Peyer's patch (tissue), 4 donors: ENCODE results near the gene USP9X. TPM values are rescaled to one million over a fixed set of nuclear protein-coding genes. Genes with fewer than 3 reads are reported as not detected.

ENCODE experiments used
- DNase-seq, 3 donors: peaks; one replicate each; pipeline ENCODE4 v3.0.0-alpha.2; 2017 to 2019
- H3K27ac ChIP-seq, 4 donors: fragments of 200-600 bp; sonication (generic); one replicate each; pipeline ENCODE4 v1.5.1; 2016 to 2019
- H3K27me3 ChIP-seq, 2 donors: fragments of 200-600 bp; sonication (generic); one replicate each; pipeline ENCODE4 v1.5.1; 2019
- H3K36me3 ChIP-seq, 3 donors: fragments of 200-600 bp; sonication (generic); one replicate each; pipeline ENCODE4 v1.5.1; 2016 to 2019
- H3K4me1 ChIP-seq, 4 donors: fragments of 200-600 bp; sonication (generic); one replicate each; pipeline ENCODE4 v1.5.1; 2016 to 2019
- H3K4me3 ChIP-seq, 4 donors: fragments of 200-600 bp; sonication (generic); 1 replicate in 3 of 4; 2 replicates in 1 of 4; pipeline ENCODE4 v1.5.1; 2016 to 2019; ENCODE audit warnings: mild to moderate bottlenecking in 1 of 4
- H3K9me3 ChIP-seq, 4 donors: fragments of 200-600 bp; sonication (generic); one replicate each; pipeline ENCODE4 v1.5.1; 2016 to 2019; ENCODE audit warnings: mild to moderate bottlenecking in 1 of 4
- CTCF ChIP-seq, 6 experiments: fragments of 450-650 bp in 4 of 6; fragments of 200-600 bp in 2 of 6; sonication (generic) in 1 of 6; IDR thresholded peaks; one replicate each; pipeline ENCODE4 v1.5.1; 2017 to 2019; ENCODE audit warnings: antibody characterized with exemption in 6 of 6, mild to moderate bottlenecking in 3 of 6, moderate library complexity in 1 of 6
- POLR2A ChIP-seq, 2 donors: fragments of 450-650 bp; IDR thresholded peaks; one replicate each; pipeline ENCODE4 v1.5.1; 2017; ENCODE audit warnings: antibody characterized with exemption in 2 of 2, mild to moderate bottlenecking in 2 of 2, moderate library complexity in 2 of 2
- total RNA-seq, 4 donors: library from RNA; depleted of rRNA; stranded (reverse); fragments of >200 nt; gene quantifications; one replicate each; pipeline ENCODE4 v1.1.0, GENCODE V29; 2016

USP9X gene
- total RNA-seq, 4 donors from 2014 or later = 75.9 to 114 (median 102) TPM

- Histone ChIP-seq H3K36me3 (no peaks in the 10 kb centered on the region), H3K27ac (peak overlapping the region; percentile 12 to 100 (median 65)), H3K9me3 (no peaks in the 10 kb centered on the region), H3K4me1 (peaks cover 0 to 17% (median 5%) of the 10 kb centered on the region in 4 donors), H3K27me3 (no peaks in the 10 kb centered on the region), H3K4me3 (peak overlapping the region; percentile 71 to 91 (median 82))
- TF ChIP-seq CTCF (IDR thresholded peaks at IDR 0.05) (no peak), POLR2A (IDR thresholded peaks at IDR 0.05) (no peak)
- DNase-seq = no peak
Measured at GRCh38 chrX:41087201-41087600, 2.0 kb downstream of the USP9X start.

GRCh38 chrX:41090568-41091238 lies 5.5 kb downstream of the USP9X start:
- H3K4me3 ChIP-seq = no peak overlapping the region

GRCh38 chrX:41092776-41093175 lies 7.5 kb downstream of the USP9X start:
- no peak for DNase-seq
- Histone ChIP-seq H3K9me3 (no peaks in the 10 kb centered on the region), H3K4me3 (no peak overlapping the region), H3K36me3 (no peaks in the 10 kb centered on the region), H3K4me1 (peaks cover 0 to 39% (median 5%) of the 10 kb centered on the region in 4 donors), H3K27me3 (no peaks in the 10 kb centered on the region), H3K27ac (no peak overlapping the region)
- TF ChIP-seq CTCF (IDR thresholded peaks at IDR 0.05) (no peak), POLR2A (IDR thresholded peaks at IDR 0.05) (no peak)

More at GRCh38 chrX:41090568-41091238, 5.5 kb downstream of the USP9X start:
- H3K4me1 ChIP-seq = peaks cover 0 to 37% (median 5%) of the 10 kb centered on the region in 4 donors
- no peaks in the 10 kb centered on the region for H3K27me3 ChIP-seq
- DNase-seq = no peak
- no peak overlapping the region for H3K27ac ChIP-seq
- TF ChIP-seq POLR2A (IDR thresholded peaks at IDR 0.05) = no peak
- no peak for TF ChIP-seq CTCF (IDR thresholded peaks at IDR 0.05)
- H3K9me3 ChIP-seq = no peaks in the 10 kb centered on the region
- no peaks in the 10 kb centered on the region for H3K36me3 ChIP-seq

GRCh38 chrX:41095174-41095573 lies 9.9 kb downstream of the USP9X start:
- H3K27me3 ChIP-seq = no peaks in the 10 kb centered on the region
- no peak for DNase-seq
- peaks cover 0 to 33% (median 2%) of the 10 kb centered on the region in 4 donors for H3K4me1 ChIP-seq
- no peak overlapping the region for H3K27ac ChIP-seq
- H3K4me3 ChIP-seq = no peak overlapping the region
- TF ChIP-seq POLR2A (IDR thresholded peaks at IDR 0.05) (no peak), CTCF (IDR thresholded peaks at IDR 0.05) (no peak)
- H3K9me3 ChIP-seq = no peaks in the 10 kb centered on the region
- no peaks in the 10 kb centered on the region for H3K36me3 ChIP-seq

GRCh38 chrX:41095908-41096307 lies 10.7 kb downstream of the USP9X start:
- no peak overlapping the region for H3K4me3 ChIP-seq
- H3K4me1 ChIP-seq = peaks cover 0 to 31% (median 0%) of the 10 kb centered on the region in 4 donors
- no peaks in the 10 kb centered on the region for H3K27me3 ChIP-seq
- TF ChIP-seq CTCF (IDR thresholded peaks at IDR 0.05) (no peak), POLR2A (IDR thresholded peaks at IDR 0.05) (no peak)
- no peaks in the 10 kb centered on the region for H3K36me3 ChIP-seq
- no peak for DNase-seq
- no peak overlapping the region for H3K27ac ChIP-seq
- no peaks in the 10 kb centered on the region for H3K9me3 ChIP-seq
